Neural cell (in vitro differentiated cells): ENCODE results near the gene GPR63. TPM values are rescaled to one million over a fixed set of nuclear protein-coding genes. Genes with fewer than 3 reads are reported as not detected.

Experiments used
- H2AFZ ChIP-seq: fragments of 200-600, 300-800 bp; sonication (generic), shearing (Covaris generic); 2 replicates; pipeline ENCODE4 v1.6.0; 2014; ENCODE audit warnings: low read depth, mild to moderate bottlenecking, antibody characterized with exemption, low read length, moderate library complexity
- H3F3A ChIP-seq: fragments of 200-600 bp; shearing (Covaris generic); 2 replicates; pipeline ENCODE4 v1.6.1; 2016; ENCODE audit warnings: mild to moderate bottlenecking, moderate library complexity, mixed read lengths, antibody characterized with exemption, low read length; ENCODE audit not compliant: insufficient read depth, poor library complexity, severe bottlenecking
- H3K27ac ChIP-seq: fragments of 200-600, 300-800 bp; sonication (generic), shearing (Covaris generic); 2 replicates; pipeline ENCODE4 v1.5.1; 2014; ENCODE audit warnings: mild to moderate bottlenecking, low read length, moderate library complexity
- H3K27me3 ChIP-seq: fragments of 300-800, 200-600 bp; sonication (generic), shearing (Covaris generic); 2 replicates; pipeline ENCODE4 v1.6.0; 2014; ENCODE audit warnings: mild to moderate bottlenecking, low read depth, low read length, moderate library complexity; ENCODE audit not compliant: insufficient read depth
- H3K36me3 ChIP-seq: fragments of 300-800, 200-600 bp; sonication (generic), shearing (Covaris generic); 2 replicates; pipeline ENCODE4 v1.5.1; 2014; ENCODE audit warnings: mild to moderate bottlenecking, antibody characterized with exemption, low read length, moderate library complexity; ENCODE audit not compliant: insufficient read depth
- H3K4me2 ChIP-seq: fragments of 300-800, 200-600 bp; sonication (generic), shearing (Covaris generic); 2 replicates; pipeline ENCODE4 v1.6.0; 2014; ENCODE audit warnings: mild to moderate bottlenecking, low read length
- H3K4me3 ChIP-seq: fragments of 300-800, 200-600 bp; sonication (generic), shearing (Covaris generic); 2 replicates; pipeline ENCODE4 v1.5.1; 2014; ENCODE audit warnings: mild to moderate bottlenecking, low read length, moderate library complexity
- H3K79me2 ChIP-seq: fragments of 200-600 bp; shearing (Covaris generic); replicated peaks from 2 replicates; pipeline ENCODE4 v1.6.0; 2014; ENCODE audit warnings: mild to moderate bottlenecking, low read length, moderate library complexity; ENCODE audit not compliant: insufficient read depth
- H3K9ac ChIP-seq: fragments of 300-800, 200-600 bp; sonication (generic), shearing (Covaris generic); 2 replicates; pipeline ENCODE4 v1.6.1; 2016; ENCODE audit warnings: mild to moderate bottlenecking, low read length, mixed read lengths
- H3K9me2 ChIP-seq: fragments of 200-600 bp; shearing (Covaris generic); 2 replicates; pipeline ENCODE4 v1.6.1; 2016; ENCODE audit warnings: mild to moderate bottlenecking, low read length, mixed read lengths; ENCODE audit not compliant: insufficient read depth
- H3K9me3 ChIP-seq: fragments of 200-600, 300-800 bp; sonication (generic), shearing (Covaris generic); 2 replicates; pipeline ENCODE4 v1.6.1; 2016; ENCODE audit warnings: mild to moderate bottlenecking, mixed run types, low read length, moderate library complexity, mixed read lengths
- H4K20me1 ChIP-seq: fragments of 200-600 bp; shearing (Covaris generic); 2 replicates; pipeline ENCODE4 v1.6.1; 2016; ENCODE audit warnings: mild to moderate bottlenecking, mixed run types; ENCODE audit not compliant: insufficient read depth
- CTCF ChIP-seq: fragments of 450-650 bp; IDR thresholded peaks from 2 replicates; pipeline ENCODE4 v1.5.1; 2014; ENCODE audit warnings: antibody characterized with exemption, mild to moderate bottlenecking, moderate library complexity; ENCODE audit not compliant: poor library complexity, severe bottlenecking
- EP300 ChIP-seq: fragments of 450-650 bp; conservative IDR thresholded peaks from 2 replicates; pipeline ENCODE4 v1.6.1; 2014; ENCODE audit warnings: antibody characterized with exemption, mild to moderate bottlenecking, moderate library complexity; ENCODE audit not compliant: poor library complexity, severe bottlenecking
- EZH2 ChIP-seq: fragments of 200-600, 300-800 bp; shearing (Covaris generic), sonication (generic); IDR thresholded peaks from 2 replicates; pipeline ENCODE4 v1.6.1; 2014; ENCODE audit warnings: antibody characterized with exemption, low read length, borderline replicate concordance, mild to moderate bottlenecking; ENCODE audit not compliant: insufficient read depth, poor library complexity, severe bottlenecking
- MXI1 ChIP-seq: fragments of 450-650 bp; conservative IDR thresholded peaks from 2 replicates; pipeline ENCODE4 v1.6.1; 2014; ENCODE audit warnings: antibody characterized with exemption, mild to moderate bottlenecking; ENCODE audit not compliant: poor library complexity, severe bottlenecking
- POLR2AphosphoS5 ChIP-seq: IDR thresholded peaks from 2 replicates; pipeline ENCODE4 v1.6.1; 2012
- RAD21 ChIP-seq: fragments of 450-650 bp; conservative IDR thresholded peaks from 2 replicates; pipeline ENCODE4 v1.6.1; 2014; ENCODE audit warnings: antibody characterized with exemption, mild to moderate bottlenecking, moderate library complexity
- REST ChIP-seq: IDR thresholded peaks from 2 replicates; pipeline ENCODE4 v1.6.1; 2012; ENCODE audit warnings: borderline replicate concordance
- SMC3 ChIP-seq: fragments of 450-650 bp; conservative IDR thresholded peaks from 2 replicates; pipeline ENCODE4 v1.6.1; 2014; ENCODE audit warnings: antibody characterized with exemption, mild to moderate bottlenecking, moderate library complexity; ENCODE audit not compliant: poor library complexity
- TAF1 ChIP-seq: IDR thresholded peaks from 2 replicates; pipeline ENCODE4 v1.6.1; 2012; ENCODE audit warnings: low read depth
- polyA plus RNA-seq: library from polyadenylated mRNA; depleted of rRNA; stranded (reverse); fragments of >200 nt; gene quantifications from 2 replicates; pipeline ENCODE4 v1.2.3, GENCODE V29; 2014

Gene GPR63
- polyA plus RNA-seq, 1 donor from 2014 or later: 1.6 TPM

GRCh38 chr6:96864216-96865054 lies 27.2 kb upstream of the GPR63 start:
- no peak overlapping the region for H2AFZ ChIP-seq
- no peaks in the 10 kb centered on the region for H3F3A ChIP-seq
- H4K20me1 ChIP-seq: no peaks in the 10 kb centered on the region
- no peak overlapping the region for H3K4me2 ChIP-seq
- H3K4me3 ChIP-seq: no peak overlapping the region
- H3K79me2 ChIP-seq: no peaks in the 10 kb centered on the region
- H3K9me3 ChIP-seq: no peaks in the 10 kb centered on the region
- no peaks in the 10 kb centered on the region for H3K27me3 ChIP-seq
- H3K9ac ChIP-seq: no peak overlapping the region
- TF ChIP-seq EZH2: no peak
- no peak for TF ChIP-seq REST
- TF ChIP-seq SMC3: no peak
- no peak for TF ChIP-seq MXI1
- TF ChIP-seq POLR2AphosphoS5: no peak
- no peak for TF ChIP-seq CTCF
- TF ChIP-seq RAD21: no peak
- no peak for TF ChIP-seq TAF1
- no peak for TF ChIP-seq EP300
- H3K9me2 ChIP-seq: no peaks in the 10 kb centered on the region
- H3K36me3 ChIP-seq: no peaks in the 10 kb centered on the region
- no peak overlapping the region for H3K27ac ChIP-seq

DNA sequence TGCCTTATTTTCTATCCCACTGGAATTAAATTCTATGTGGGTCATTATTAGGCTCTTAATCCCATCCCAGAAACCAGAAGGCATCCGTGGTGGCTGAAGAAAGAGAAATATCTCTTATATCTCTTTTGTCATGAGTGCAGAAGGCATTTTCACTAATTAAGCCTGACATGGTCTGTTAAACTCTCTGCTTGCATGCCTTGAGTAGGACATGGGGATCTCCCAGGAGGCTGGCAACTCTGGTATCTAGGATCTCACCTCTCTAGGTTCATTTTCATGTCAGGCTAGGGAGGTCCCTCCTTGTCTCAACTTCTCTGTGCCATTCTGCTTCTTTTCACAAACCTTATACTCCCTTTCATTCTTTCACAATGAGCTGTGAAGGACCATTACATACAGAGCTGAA lies 25.3 kb upstream of the GPR63 start:
- no peaks in the 10 kb centered on the region for H3F3A ChIP-seq
- no peak for TF ChIP-seq CTCF
- no peak for TF ChIP-seq EZH2
- TF ChIP-seq MXI1: no peak
- no peak for TF ChIP-seq REST
- no peak for TF ChIP-seq SMC3
- TF ChIP-seq TAF1: no peak
- no peak for TF ChIP-seq POLR2AphosphoS5
- TF ChIP-seq EP300: no peak
- TF ChIP-seq RAD21: no peak
- no peaks in the 10 kb centered on the region for H3K79me2 ChIP-seq
- no peaks in the 10 kb centered on the region for H3K9me3 ChIP-seq
- no peaks in the 10 kb centered on the region for H3K27me3 ChIP-seq
- H3K4me3 ChIP-seq: no peak overlapping the region
- no peak overlapping the region for H3K27ac ChIP-seq
- H2AFZ ChIP-seq: no peak overlapping the region
- no peaks in the 10 kb centered on the region for H3K36me3 ChIP-seq
- H4K20me1 ChIP-seq: no peaks in the 10 kb centered on the region
- no peaks in the 10 kb centered on the region for H3K9me2 ChIP-seq
- no peak overlapping the region for H3K9ac ChIP-seq
- H3K4me2 ChIP-seq: no peak overlapping the region
